H1 (cell line): ENCODE data around the gene DNAJC17. TPM values are rescaled to one million over a fixed set of nuclear protein-coding genes. Genes with fewer than 3 reads are reported as not detected.

Experiments used
- ATF2 ChIP-seq: IDR thresholded peaks from 2 replicates; pipeline ENCODE4 v1.6.1; 2012; ENCODE audit warnings: low read length, inconsistent platforms
- CTBP2 ChIP-seq: IDR thresholded peaks from 2 replicates; pipeline ENCODE4 v1.7.0; 2011; ENCODE audit warnings: borderline replicate concordance, mild to moderate bottlenecking, moderate library complexity, mixed read lengths, low read length; ENCODE audit not compliant: insufficient read depth, insufficient read length
- EP300 ChIP-seq, 2 experiments: IDR thresholded peaks; 1 replicate in 1 of 2; 2 replicates in 1 of 2; pipeline ENCODE4 v1.6.1; 2011 to 2012; ENCODE audit warnings: low read depth in 2 of 2, low read length in 2 of 2, mild to moderate bottlenecking in 2 of 2, borderline replicate concordance in 1 of 2, inconsistent platforms in 1 of 2, moderate library complexity in 1 of 2
- RNF2 ChIP-seq: fragments of 200-900, 300-1000 bp; sonication (generic); IDR thresholded peaks from 2 replicates; pipeline ENCODE4 v1.7.1; 2016; ENCODE audit warnings: borderline replicate concordance, low read depth, mild to moderate bottlenecking, antibody characterized with exemption, low read length; ENCODE audit not compliant: poor library complexity, severe bottlenecking; ENCODE audit errors: missing control alignments
- SIN3A ChIP-seq, 2 experiments: IDR thresholded peaks in 1 of 2; conservative IDR thresholded peaks in 1 of 2; 2 replicates each; pipeline ENCODE4 v1.6.1; 2011 to 2012; ENCODE audit warnings: low read length in 2 of 2, improper control_type of control experiment in 1 of 2, low read depth in 1 of 2, mild to moderate bottlenecking in 1 of 2
- TEAD4 ChIP-seq: IDR thresholded peaks from 2 replicates; pipeline ENCODE4 v1.6.1; 2012; ENCODE audit warnings: low read depth, low read length, inconsistent platforms, mixed read lengths
- polyA plus RNA-seq, 7 experiments: library from polyadenylated mRNA; depleted of rRNA in 3 of 7; stranded (reverse) in 5 of 7; unstranded in 2 of 7; fragments of >200 nt in 5 of 7; fragments of 200-250 nt in 2 of 7; gene quantifications; 1 replicate in 5 of 7; 2 replicates in 1 of 7; 4 replicates in 1 of 7; pipeline versions ENCODE4 v1.2.1 to v1.2.3, GENCODE V29; 2011 to 2013; ENCODE audit warnings: missing spikeins in 2 of 7, mixed read lengths in 2 of 7
- total RNA-seq: library from RNA; stranded (reverse); fragmentation: NEBNext Ultra II Directional; extraction: Animal tissue kit (Norgen Biotek cat#: 25700); gene quantifications from 2 replicates; pipeline ENCODE4 v1.2.1, GENCODE V29; 2021

The DNAJC17 gene
- total and polyA plus RNA-seq, 2 of the 8 experiments (the other 6 are each of a cell fraction or from before 2014, with no cell fraction given) = 39.5 to 45.4 TPM

DNA sequence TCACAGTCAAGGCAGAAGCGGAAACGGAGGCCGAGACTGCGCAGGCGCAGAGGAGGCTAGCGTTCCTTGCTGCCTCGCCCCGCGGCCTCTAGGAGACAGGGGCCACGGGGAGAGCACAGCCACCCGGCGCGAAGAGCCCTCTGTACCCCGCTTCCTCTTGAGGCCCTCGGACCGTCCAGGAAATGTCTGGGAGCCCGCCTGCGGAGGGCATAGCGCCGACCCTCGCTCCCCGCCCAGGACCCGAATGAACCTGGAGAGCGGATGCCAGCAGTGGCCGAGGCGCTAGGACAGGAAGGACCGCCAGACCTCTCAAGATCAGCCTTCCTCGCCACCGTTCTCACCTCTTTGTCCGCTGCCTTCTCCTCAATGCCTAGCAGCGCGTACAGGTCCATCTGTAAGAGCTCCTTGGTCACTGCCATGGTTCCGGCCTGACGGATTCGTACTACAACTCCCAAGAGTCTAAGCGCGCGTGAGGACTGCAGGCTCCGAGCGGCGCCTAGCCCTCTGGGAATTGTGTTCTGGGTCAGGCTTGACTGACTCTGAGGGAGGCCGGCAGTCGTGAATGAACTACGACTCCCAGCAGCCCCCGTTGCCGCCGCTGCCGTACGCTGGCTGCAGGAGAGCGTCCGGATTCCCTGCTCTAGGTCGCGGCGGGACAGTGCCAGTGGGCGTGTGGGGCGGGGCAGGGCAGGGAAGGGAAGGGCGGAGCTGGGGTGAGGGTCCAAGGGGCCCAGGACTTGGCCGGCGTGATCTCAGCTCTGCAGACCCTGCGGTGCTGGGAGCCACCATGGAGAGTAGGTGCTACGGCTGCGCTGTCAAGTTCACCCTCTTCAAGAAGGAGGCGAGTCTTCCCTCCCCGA lies at the start of gene DNAJC17, which contains the start of gene ZFYVE19 (continued):
- TF ChIP-seq ATF2 = no peak
- no peak for TF ChIP-seq CTBP2
- no peak for TF ChIP-seq TEAD4
- no peak for TF ChIP-seq RNF2
- TF ChIP-seq SIN3A (conservative IDR thresholded peaks at IDR 0.05 in 1 of 2, IDR thresholded peaks at IDR 0.05 in 1 of 2; ENCODE audit: low read depth in 1 of 2, low read length in 2 of 2) = peak in 1 of 2 experiments; percentile 91; a peak in 2 of 4 replicates
- no peak for TF ChIP-seq EP300 (IDR thresholded peaks at IDR 0.05; ENCODE audit: borderline replicate concordance in 1 of 2, low read depth in 2 of 2, low read length in 2 of 2)
